Memory B cell (primary cell): ENCODE results near the gene WTIP.
"Not testable (repeated sequence)": the region's sequence is repeated elsewhere in the genome, so short reads cannot be mapped to it uniquely, and the experiment has no call there.

ENCODE experiments used
- ATAC-seq: fragments of 150-1000 bp; cut with Tn5 transposase; 2 replicates; pipeline ENCODE4 v1.10.0; 2021; ENCODE audit warnings: low read depth, mild to moderate bottlenecking, moderate library complexity
- DNase-seq, 2 donors: peaks; one replicate each; pipeline ENCODE4 v3.0.0; 2022; ENCODE audit warnings: low spot score in 2 of 2
- H3K27ac Mint-ChIP-seq: one replicate; pipeline ENCODE4 v1.8.0; 2022; ENCODE audit warnings: mild to moderate bottlenecking, moderate library complexity, mixed read lengths
- H3K27me3 Mint-ChIP-seq: one replicate; pipeline ENCODE4 v1.8.0; 2022; ENCODE audit warnings: mixed read lengths
- H3K36me3 Mint-ChIP-seq: one replicate; pipeline ENCODE4 v1.8.0; 2022; ENCODE audit warnings: mild to moderate bottlenecking, mixed read lengths
- H3K4me1 Mint-ChIP-seq: one replicate; pipeline ENCODE4 v1.8.0; 2022; ENCODE audit warnings: mixed read lengths
- H3K4me3 Mint-ChIP-seq: one replicate; pipeline ENCODE4 v1.8.0; 2022; ENCODE audit warnings: mild to moderate bottlenecking, moderate library complexity, mixed read lengths
- H3K9me3 Mint-ChIP-seq: one replicate; pipeline ENCODE4 v1.8.0; 2022; ENCODE audit warnings: mixed read lengths

The WTIP gene

DNA sequence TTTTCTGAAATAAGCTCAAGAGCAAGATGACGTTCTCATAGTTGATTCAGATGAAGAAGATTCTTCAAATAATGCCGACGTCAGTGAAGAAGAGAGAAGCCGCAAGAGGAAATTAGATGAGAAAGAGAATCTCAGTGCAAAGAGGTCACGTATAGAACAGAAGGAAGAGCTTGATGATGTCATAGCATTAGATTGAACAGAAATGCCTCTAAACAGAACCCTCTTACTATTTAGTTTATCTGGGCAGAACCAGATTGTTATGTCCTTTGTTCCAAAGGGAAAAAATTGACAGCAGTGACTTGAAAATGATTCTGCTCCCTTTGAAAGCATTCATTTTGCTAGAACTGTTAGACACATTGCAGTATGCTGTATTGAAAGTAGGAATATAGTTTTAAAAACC lies 12.5 kb upstream of the WTIP start:
- not testable (repeated sequence) for H3K9me3 Mint-ChIP-seq, ATAC-seq, H3K27me3 Mint-ChIP-seq, H3K4me3 Mint-ChIP-seq, H3K27ac Mint-ChIP-seq, H3K4me1 Mint-ChIP-seq, DNase-seq
- H3K36me3 Mint-ChIP-seq: peaks cover 43% of the 10 kb centered on the region

DNA sequence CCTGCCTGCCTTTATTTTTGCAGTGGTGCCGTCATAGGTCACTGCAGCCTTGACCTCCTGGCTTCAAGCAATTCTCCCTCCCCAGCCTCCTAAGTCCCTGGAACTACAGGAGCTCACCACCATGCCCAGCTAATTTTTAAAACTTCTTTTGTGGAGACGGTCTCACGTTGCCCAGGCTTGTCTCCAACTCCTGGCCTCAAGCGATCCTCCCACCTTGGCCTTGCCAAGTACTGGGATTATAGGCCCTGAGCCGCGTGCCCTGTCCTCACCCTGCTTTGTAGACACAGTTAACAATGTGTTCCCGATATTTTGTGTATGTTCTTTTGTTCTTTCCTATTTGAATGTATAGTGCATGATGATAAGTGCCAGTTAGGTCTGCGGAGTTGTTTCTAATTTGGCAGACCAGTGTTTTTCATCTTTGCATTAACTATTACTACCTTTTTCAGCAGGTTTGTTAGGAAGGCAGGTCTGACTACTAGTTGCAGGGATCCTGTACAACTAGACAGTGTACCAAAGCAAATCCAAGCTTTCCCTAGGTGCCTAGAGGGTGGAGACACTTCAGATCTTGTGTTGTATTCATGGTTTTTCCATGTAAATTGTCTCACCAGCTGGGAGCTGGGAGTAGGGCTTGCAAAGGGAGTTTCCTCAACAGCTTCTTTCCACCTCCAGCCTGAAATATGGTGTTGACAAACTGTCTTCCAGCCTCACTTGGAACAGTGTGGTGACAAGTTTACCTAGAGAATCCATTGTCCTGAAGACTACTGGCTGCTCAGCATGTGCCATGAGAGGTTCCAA lies 9.5 kb upstream of the WTIP start:
- H3K4me3 Mint-ChIP-seq: no peak overlapping the region
- ATAC-seq: no peak
- peak overlapping the region; percentile 39 for H3K27ac Mint-ChIP-seq
- no peaks in the 10 kb centered on the region for H3K9me3 Mint-ChIP-seq
- H3K4me1 Mint-ChIP-seq: no peaks in the 10 kb centered on the region
- peaks cover 30% of the 10 kb centered on the region for H3K36me3 Mint-ChIP-seq
- no peaks in the 10 kb centered on the region for H3K27me3 Mint-ChIP-seq
- DNase-seq: no peak

- Mint-ChIP-seq H3K27ac (no peak overlapping the region), H3K4me3 (no peak overlapping the region), H3K36me3 (peaks cover 22% of the 10 kb centered on the region), H3K4me1 (no peaks in the 10 kb centered on the region), H3K27me3 (no peaks in the 10 kb centered on the region), H3K9me3 (no peaks in the 10 kb centered on the region)
- ATAC-seq (no peak), DNase-seq (no peak)
Observed at GRCh38 chr19:34474233-34474989, 7.1 kb upstream of the WTIP start.

DNA sequence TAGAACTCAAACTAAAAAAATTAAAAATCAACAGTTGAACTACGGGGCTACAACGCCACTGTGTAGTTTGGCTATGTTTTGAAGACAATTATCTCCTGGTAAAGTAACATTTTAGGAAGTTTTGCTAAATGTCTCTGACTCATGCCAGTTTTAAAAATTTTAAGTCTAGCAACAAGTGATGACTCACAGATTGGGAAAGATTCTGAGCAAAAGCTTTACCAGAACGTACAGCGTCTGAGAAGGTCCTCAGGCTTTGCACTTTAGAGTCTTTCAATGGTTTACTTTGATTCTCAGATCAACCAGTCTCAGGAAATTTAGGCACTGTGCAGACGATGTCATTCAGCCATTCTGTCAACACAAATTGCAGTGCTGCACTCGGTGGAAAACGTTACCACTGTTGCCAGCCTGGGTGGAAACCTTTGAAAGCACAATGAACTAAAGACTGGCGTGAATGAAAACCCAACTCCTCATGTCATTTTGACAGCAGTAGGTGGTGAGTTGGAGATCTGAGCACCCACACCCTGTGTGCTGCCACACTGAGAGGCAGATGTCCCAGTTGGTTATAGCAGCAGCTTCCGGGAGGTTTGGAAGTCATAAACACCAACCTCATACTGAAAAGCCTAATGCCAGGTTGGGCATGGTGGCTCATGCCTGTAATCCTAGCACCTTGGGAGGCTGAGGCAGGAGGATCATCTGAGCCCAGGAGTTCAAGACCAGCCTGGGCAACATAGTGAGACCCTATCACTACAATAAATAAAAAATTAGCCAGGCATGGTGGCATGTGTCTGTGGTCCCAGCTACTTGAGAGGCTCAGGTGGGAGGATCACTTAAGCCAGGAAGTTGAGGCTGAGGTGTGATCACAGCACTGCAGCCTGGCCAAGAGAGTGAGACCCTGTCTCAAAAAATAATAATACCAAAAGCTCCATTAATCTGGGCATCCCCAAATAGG lies 6.3 kb upstream of the WTIP start:
- Mint-ChIP-seq H3K27me3 (peaks cover 3% of the 10 kb centered on the region), H3K9me3 (no peaks in the 10 kb centered on the region), H3K27ac (no peak overlapping the region), H3K36me3 (peaks cover 21% of the 10 kb centered on the region), H3K4me1 (no peaks in the 10 kb centered on the region), H3K4me3 (no peak overlapping the region)
- no peak for ATAC-seq
- no peak for DNase-seq

GRCh38 chr19:34475975-34476594 lies 5.5 kb upstream of the WTIP start:
- Mint-ChIP-seq H3K4me3 (no peak overlapping the region), H3K36me3 (peaks cover 18% of the 10 kb centered on the region), H3K27ac (no peak overlapping the region), H3K4me1 (no peaks in the 10 kb centered on the region), H3K9me3 (no peaks in the 10 kb centered on the region), H3K27me3 (peaks cover 3% of the 10 kb centered on the region)
- no peak for DNase-seq
- ATAC-seq: no peak

DNA sequence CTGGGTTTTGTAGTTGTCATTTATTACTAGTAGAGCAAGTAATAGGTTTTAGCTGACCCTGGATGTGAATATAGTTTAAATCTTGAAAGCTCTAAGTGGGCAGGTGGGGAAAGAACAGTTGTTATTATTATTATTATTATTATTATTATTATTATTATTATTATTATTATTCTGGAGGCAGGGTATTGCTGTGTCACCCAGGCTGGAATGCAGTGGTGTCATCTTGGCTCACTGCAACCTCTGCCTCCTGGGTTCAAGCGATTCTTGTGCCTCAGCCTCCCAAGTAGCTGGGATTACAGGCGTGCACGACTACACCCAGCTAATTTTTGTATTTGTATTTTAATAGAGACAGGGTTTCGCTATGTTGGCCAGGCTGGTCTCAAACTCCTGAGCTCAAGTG lies 3.1 kb upstream of the WTIP start:
- DNase-seq, H3K4me1 Mint-ChIP-seq, ATAC-seq, H3K9me3 Mint-ChIP-seq, H3K36me3 Mint-ChIP-seq, H3K27me3 Mint-ChIP-seq, H3K27ac Mint-ChIP-seq, H3K4me3 Mint-ChIP-seq: not testable (repeated sequence)

DNA sequence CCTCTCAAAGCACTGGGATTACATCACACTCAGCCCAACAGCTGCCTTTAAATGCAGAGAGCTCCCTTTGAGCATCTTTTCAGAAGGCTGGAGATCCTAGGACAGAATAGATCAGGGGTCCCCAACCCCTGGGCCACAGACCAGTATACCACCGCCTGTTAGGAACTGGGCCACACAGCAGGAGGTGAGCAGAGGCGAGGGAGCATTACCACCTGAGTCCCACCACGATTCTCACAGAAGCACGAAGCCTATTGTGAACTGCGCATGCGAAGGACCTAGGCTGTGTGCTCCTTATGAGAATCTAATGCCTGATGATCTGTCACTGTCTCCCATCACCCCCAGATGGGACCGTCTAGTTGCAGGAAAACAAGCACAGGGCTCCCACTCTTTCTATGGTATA lies 2.2 kb upstream of the WTIP start:
- Mint-ChIP-seq H3K36me3 (no peaks in the 10 kb centered on the region), H3K4me3 (no peak overlapping the region), H3K4me1 (peaks cover 2% of the 10 kb centered on the region), H3K9me3 (no peaks in the 10 kb centered on the region), H3K27ac (no peak overlapping the region), H3K27me3 (peaks cover 15% of the 10 kb centered on the region)
- DNase-seq (no peak), ATAC-seq (no peak)

GRCh38 chr19:34480491-34480890 lies 1.1 kb upstream of the WTIP start:
- Mint-ChIP-seq H3K36me3 (no peaks in the 10 kb centered on the region), H3K4me3 (no peak overlapping the region), H3K9me3 (no peaks in the 10 kb centered on the region), H3K27ac (no peak overlapping the region), H3K4me1 (peaks cover 2% of the 10 kb centered on the region), H3K27me3 (peaks cover 17% of the 10 kb centered on the region)
- DNase-seq (no peak), ATAC-seq (no peak)

- Mint-ChIP-seq H3K4me3 (no peak overlapping the region), H3K4me1 (peaks cover 2% of the 10 kb centered on the region), H3K27ac (no peak overlapping the region), H3K9me3 (no peaks in the 10 kb centered on the region), H3K36me3 (peaks cover 2% of the 10 kb centered on the region), H3K27me3 (peaks cover 24% of the 10 kb centered on the region)
- DNase-seq: no peak
- no peak for ATAC-seq
Observed at GRCh38 chr19:34481861-34482379, 362 bp downstream of the WTIP start.

DNA sequence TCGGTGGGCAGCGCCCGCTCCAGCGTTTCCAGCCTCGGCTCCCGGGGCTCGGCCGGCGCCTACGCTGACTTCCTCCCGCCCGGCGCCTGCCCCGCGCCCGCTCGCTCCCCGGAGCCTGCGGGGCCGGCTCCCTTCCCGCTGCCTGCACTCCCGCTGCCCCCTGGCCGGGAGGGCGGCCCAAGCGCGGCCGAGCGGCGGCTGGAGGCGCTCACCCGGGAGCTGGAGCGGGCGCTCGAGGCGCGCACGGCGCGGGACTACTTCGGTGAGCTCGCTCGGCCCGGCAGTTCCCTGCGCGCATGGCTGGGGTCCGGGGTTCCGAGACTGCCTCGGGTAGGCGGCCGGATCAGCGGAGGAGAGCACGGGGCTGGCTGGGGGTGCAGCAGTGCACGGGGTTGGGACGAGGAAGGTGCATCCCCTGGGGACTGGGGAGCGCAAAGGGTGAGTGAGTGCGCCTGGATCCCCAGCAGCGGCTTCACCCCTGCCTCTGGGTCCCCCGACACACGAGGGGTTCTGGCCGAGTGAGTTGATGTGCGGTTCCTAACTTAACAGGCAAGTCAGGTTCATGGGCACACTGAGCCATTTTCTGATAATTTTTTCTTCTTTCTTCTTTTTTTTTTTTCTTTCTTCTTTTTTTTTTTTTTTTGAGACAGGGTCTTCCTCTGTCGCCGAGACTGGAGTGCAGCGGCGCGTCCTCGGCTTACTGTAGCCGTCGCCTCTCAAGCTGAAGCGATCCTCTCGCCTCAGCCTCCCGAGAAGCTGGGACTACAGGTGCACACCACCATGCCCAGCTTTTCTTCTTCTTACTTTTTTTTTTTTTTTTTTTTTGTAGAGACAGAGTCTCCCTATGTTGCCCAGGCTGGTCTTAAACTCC lies 1.1 kb downstream of the WTIP start:
- DNase-seq (no peak), ATAC-seq (peak; percentile 15)
- peaks cover 2% of the 10 kb centered on the region for H3K36me3 Mint-ChIP-seq
- H3K4me3 Mint-ChIP-seq: peak overlapping the region; percentile 64
- peaks cover 2% of the 10 kb centered on the region for H3K4me1 Mint-ChIP-seq
- no peaks in the 10 kb centered on the region for H3K9me3 Mint-ChIP-seq
- no peak overlapping the region for H3K27ac Mint-ChIP-seq
- H3K27me3 Mint-ChIP-seq: peaks cover 29% of the 10 kb centered on the region

GRCh38 chr19:34484328-34484727 lies 2.8 kb downstream of the WTIP start:
- DNase-seq: no peak
- Mint-ChIP-seq H3K9me3 (no peaks in the 10 kb centered on the region), H3K4me1 (peaks cover 2% of the 10 kb centered on the region), H3K36me3 (peaks cover 2% of the 10 kb centered on the region), H3K27me3 (peaks cover 30% of the 10 kb centered on the region), H3K27ac (no peak overlapping the region), H3K4me3 (no peak overlapping the region)
- no peak for ATAC-seq

DNA sequence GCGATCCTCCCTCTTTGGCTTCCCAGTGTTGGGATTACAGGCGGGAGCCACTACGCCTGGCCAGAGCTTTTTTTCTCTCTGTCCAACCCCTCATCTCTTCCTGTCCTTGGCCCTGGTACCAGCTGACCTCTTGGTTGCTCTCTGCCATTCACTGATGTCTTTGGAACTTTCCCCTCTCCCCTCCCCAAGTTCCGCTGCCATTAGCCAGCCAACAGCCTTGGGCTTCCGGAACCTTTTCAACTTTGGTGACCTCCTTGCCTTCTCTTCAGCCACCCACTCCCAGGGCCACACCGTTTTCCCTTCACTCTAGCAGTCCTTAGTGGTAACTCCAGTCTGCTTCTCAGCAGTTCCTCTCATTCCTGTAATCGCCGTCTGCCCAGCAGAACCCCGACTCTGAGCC lies 4.3 kb downstream of the WTIP start:
- H3K9me3 Mint-ChIP-seq: no peaks in the 10 kb centered on the region
- ATAC-seq (no peak), DNase-seq (no peak)
- no peak overlapping the region for H3K4me3 Mint-ChIP-seq
- H3K4me1 Mint-ChIP-seq: peaks cover 2% of the 10 kb centered on the region
- H3K36me3 Mint-ChIP-seq: peaks cover 2% of the 10 kb centered on the region
- peaks cover 26% of the 10 kb centered on the region for H3K27me3 Mint-ChIP-seq
- H3K27ac Mint-ChIP-seq: no peak overlapping the region

DNA sequence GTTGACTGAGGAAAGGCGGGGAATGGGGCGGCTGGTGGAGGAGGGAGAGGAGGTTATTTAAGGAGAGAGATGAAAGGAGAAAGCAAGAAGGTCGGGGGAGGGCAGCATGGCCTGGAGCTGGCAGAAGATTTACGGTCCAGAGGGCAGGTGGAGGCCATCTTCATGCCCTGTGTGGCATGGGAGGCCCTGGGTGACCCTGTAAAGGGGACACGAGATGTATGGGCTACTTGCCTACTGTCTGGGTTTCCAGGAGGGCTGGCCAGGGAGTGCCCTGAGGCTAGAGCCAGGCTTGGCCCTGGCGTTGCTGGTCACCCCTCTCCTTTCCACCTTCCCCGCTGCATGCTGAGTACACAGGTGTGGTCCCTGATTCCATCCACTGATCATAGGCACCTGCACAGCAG lies 6.1 kb downstream of the WTIP start:
- DNase-seq (no peak), ATAC-seq (no peak)
- Mint-ChIP-seq H3K4me1 (peaks cover 2% of the 10 kb centered on the region), H3K27me3 (peaks cover 25% of the 10 kb centered on the region), H3K36me3 (peaks cover 2% of the 10 kb centered on the region), H3K4me3 (no peak overlapping the region), H3K9me3 (no peaks in the 10 kb centered on the region), H3K27ac (no peak overlapping the region)
